Motor neuron (in vitro differentiated cells): ENCODE results near the gene YY1AP1. TPM values are rescaled to one million over a fixed set of nuclear protein-coding genes. Genes with fewer than 3 reads are reported as not detected.
"Not testable (repeated sequence)": the region's sequence is repeated elsewhere in the genome, so short reads cannot be mapped to it uniquely, and the experiment has no call there.

Source experiments
- ATAC-seq, 8 experiments: fragments of 200-7000 bp; cut with Tn5 transposase; replicated peaks in 6 of 8; 2 replicates each; pipeline ENCODE4 v1.8.0; 2021; ENCODE audit warnings: mild to moderate bottlenecking in 8 of 8, moderate library complexity in 8 of 8
- H3K27ac ChIP-seq, 2 donors: fragments of 250-450 bp; sonication (Bioruptor Pico); 2 replicates each; pipeline ENCODE4 v1.9.0; 2021; ENCODE audit warnings: antibody characterized with exemption in 2 of 2, mild to moderate bottlenecking in 2 of 2, moderate library complexity in 1 of 2
- H3K4me1 ChIP-seq, 2 donors: fragments of 250-450 bp; sonication (Bioruptor Pico); replicated peaks in 1 of 2; 2 replicates each; pipeline ENCODE4 v1.6.1; 2021; ENCODE audit warnings: antibody characterized with exemption in 2 of 2, mild to moderate bottlenecking in 2 of 2, moderate library complexity in 1 of 2
- H3K4me3 ChIP-seq, 5 donors: fragments of 250-450 bp; sonication (Bioruptor Pico); 2 replicates each; pipeline ENCODE4 v1.9.0; 2021; ENCODE audit warnings: antibody characterized with exemption in 5 of 5, mild to moderate bottlenecking in 5 of 5, moderate library complexity in 4 of 5
- WGBS, 10 experiments: fragments of 450-650 bp; shearing (Covaris generic); methylation state at CpG; one replicate each; pipeline ENCODE4 v1.0.0; 2022; 5-methylcytosine and 5-hydroxymethylcytosine counted together
- in situ Hi-C, 9 experiments: fragments of 400-800 bp; cut with MboI; loops; one replicate each; pipeline ENCODE4 v1.15.0; 2021; ENCODE audit warnings: low sequenced_read_pairs in 9 of 9, low pct_unique_long_range_greater_than_20kb in 2 of 9; ENCODE audit not compliant: unreplicated experiment in 9 of 9
- total RNA-seq, 8 experiments: library from RNA; unstranded; fragments of 300-600 nt; gene quantifications; 2 replicates each; pipeline versions ENCODE4 v1.2.3 to v1.2.4, GENCODE V29; 2022

Gene YY1AP1, protein sequence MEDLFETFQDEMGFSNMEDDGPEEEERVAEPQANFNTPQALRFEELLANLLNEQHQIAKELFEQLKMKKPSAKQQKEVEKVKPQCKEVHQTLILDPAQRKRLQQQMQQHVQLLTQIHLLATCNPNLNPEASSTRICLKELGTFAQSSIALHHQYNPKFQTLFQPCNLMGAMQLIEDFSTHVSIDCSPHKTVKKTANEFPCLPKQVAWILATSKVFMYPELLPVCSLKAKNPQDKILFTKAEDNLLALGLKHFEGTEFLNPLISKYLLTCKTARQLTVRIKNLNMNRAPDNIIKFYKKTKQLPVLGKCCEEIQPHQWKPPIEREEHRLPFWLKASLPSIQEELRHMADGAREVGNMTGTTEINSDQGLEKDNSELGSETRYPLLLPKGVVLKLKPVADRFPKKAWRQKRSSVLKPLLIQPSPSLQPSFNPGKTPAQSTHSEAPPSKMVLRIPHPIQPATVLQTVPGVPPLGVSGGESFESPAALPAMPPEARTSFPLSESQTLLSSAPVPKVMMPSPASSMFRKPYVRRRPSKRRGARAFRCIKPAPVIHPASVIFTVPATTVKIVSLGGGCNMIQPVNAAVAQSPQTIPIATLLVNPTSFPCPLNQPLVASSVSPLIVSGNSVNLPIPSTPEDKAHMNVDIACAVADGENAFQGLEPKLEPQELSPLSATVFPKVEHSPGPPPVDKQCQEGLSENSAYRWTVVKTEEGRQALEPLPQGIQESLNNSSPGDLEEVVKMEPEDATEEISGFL
- total RNA-seq: 10 to 100 TPM; 23.1 to 65.3 (median 47.9) TPM

DNA sequence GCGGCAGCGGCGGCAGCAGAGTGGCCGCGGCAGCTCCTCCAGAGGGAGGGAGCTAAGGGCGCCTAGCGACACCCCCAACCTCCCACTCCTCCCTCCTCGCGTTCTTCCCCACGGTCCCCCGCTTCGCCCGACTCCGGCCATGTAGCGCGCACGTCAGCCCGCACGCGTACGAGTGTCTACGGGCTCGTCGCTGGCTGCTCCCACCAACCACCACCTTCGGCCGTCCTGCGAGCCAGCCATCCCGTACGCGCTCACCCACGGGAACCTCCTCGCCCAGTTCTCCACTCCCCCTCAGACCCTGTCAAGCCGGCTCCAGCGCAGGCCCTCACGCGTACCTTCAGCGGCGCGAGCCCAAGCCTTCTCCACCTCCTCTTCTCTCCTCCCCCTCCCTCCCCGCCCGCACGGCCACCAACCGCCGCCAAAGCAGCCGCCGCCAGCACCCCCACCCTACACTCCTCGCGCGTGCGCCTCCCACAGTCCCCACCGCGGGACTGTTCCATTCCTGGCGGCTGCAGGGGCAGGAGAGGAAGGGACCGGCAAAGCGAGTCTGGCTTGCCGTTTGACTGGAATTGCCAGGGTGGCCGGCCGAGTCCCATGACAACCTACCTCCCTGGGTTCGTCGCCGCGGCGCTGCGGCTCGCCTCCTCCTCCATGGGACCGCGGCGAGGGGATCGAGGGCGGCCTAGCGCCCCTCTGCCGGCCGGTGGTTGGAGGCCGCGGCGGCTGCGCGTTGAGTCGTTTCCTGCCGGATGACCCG lies at the start of gene YY1AP1:
Gene YY1AP1 (minus strand): TSS at position 451 of the 757 bp plus-strand sequence. CDS start 8,338 bp downstream, outside the sequence.
- Histone ChIP-seq H3K27ac (peak within 1 kb of the TSS; percentile 100), H3K4me1 (peaks cover 11 to 18% of the 10 kb centered on the region in 2 donors), H3K4me3 (peak within 1 kb of the TSS; percentile 96 to 100 (median 99))
- in situ Hi-C loops: no loop called here
- ATAC-seq: peak; percentile 79 to 91 (median 88)
- WGBS, 10 experiments: 0 to 2% (median 0%) methylated on average over 2 to 13 of the region's 81 CpGs; no CpG with 5 or more reads in 5 of the 10 experiments

DNA sequence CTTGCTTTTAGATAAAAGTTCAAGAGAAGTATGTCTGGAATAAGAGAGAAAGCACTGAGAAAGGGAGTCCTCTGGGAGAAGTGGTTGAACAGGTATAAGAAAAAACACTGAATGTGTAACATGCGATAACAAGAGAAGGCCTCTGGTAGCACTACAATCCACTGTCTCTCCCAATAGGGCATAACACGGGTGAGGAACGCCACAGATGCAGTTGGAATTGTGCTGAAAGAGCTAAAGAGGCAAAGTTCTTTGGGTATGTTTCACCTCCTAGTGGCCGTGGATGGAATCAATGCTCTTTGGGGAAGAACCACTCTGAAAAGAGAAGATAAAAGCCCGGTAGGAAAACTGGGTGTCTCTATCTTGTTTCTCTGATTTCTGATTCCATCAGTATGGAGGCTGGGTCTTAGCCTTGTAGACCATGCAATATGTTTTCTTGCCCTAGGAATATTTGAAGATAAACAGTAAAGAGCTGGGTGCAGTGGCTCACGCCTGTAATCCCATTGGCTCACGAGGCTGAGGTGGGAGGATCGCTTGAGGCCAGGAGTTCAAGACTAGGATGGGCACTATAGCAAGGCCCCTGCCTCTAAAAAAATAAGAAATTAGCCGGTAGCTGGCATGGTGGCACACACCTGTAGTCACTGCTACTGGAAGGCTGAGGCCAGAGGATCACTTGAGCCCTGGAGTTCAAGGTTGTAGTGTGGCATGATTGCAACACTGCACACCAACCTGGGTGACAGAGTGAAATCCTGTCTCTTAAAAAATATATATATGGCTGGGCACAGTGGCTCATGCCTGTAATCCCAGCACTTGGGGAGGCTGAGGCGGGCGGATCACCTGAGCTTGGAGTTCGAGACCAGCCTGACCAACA lies 40.7 kb upstream of the YY1AP1 start:
- in situ Hi-C loops: no loop called here
- Histone ChIP-seq H3K4me3 (no peak overlapping the region), H3K4me1 (no peaks in the 10 kb centered on the region), H3K27ac (no peak overlapping the region)
- ATAC-seq: peak in 7 of 8 experiments; percentile 30 to 84 (median 57)
- WGBS, 10 experiments: 24 to 72% (median 59%) methylated on average over 1 to 12 of the region's 12 CpGs; no CpG with 5 or more reads in 1 of the 10 experiments

DNA sequence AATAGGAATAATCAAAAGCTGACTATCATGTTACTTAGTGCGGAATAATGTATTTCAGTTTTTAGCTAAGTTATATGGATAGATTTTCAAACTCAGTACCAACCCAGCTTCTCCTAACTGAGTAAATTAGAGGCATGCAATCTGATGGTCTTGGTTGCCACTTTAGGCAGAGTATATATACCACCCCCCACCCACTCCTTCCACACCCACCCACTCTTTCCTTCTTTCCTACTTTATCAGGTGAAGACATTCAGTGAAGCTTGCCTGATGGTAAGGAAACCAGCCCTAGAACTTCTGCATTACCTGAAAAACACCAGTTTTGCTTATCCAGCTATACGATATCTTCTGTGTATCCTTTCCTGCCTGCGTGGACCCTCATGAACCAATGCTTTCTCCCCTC lies 36.6 kb upstream of the YY1AP1 start:
- 80 to 100% (median 93%) methylated on average over 1 to 3 of the region's 3 CpGs; no CpG with 5 or more reads in 1 of the 10 experiments for WGBS, 10 experiments
- ATAC-seq: no peak
- H3K4me3 ChIP-seq: no peak overlapping the region
- no peaks in the 10 kb centered on the region for H3K4me1 ChIP-seq
- H3K27ac ChIP-seq: no peak overlapping the region
- in situ Hi-C loops: no loop called here

DNA sequence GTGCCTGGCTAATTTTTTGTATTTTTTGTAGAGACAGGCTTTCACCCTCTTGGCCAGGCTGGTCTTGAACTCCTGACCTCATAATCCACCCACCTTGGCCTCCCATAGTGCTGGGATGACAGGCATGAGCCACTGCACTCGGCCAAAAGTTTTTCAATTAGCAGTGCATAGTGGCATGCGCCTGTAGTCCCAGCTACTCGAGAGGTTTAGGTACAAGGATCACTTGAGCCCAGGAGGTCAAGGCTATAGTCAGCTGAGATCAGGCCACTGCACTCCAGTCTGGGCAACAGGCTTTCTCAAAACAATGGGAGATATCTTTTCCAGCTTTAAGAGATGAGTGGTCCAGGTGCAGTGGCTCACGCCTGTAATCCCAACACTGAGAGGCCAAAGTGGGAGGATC lies 31.1 kb upstream of the YY1AP1 start:
- 93 to 100% (median 100%) methylated on average over 1 to 4 of the region's 4 CpGs; no CpG with 5 or more reads in 3 of the 10 experiments for WGBS, 10 experiments
- no peak overlapping the region for H3K27ac ChIP-seq
- in situ Hi-C loops: loop anchor here in 1 of 9 experiments (25.0 kb wide), 1 partner anchor 93 kb away; no protein-coding TSS in a partner anchor

DNA sequence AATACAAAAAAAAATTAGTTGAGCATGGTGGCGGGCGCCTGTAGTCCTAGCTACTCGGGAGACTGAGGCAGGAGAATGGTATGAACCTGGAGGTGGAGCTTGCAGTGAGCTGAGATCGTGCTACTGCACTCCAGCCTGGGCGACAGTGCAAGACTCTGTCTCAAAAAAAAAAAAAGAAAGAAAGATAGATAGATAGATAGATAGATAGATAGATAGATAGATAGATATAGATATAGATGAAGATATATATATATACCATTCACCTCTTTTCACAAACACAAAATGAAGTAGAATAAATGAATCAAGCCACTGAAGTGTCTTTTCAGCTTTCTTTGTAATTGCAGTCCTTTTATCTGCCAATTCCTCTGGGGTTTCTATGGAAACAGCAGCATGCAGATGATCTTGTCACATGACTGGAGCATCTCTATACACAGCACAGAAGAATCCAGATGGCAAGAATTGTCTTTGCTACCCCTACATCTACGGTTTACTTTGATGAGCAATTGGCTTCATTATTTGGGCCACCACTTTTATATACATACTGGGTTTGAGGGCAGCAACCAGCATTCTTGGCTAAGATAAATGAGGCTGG lies 30.0 kb upstream of the YY1AP1 start:
- H3K4me3 ChIP-seq: not testable (repeated sequence)
- Histone ChIP-seq H3K4me1 (peaks cover 3 to 11% of the 10 kb centered on the region in 2 donors), H3K27ac (peak overlapping the region in 1 of 2 donors; percentile 35)
- peak in 5 of 8 experiments; percentile 87 to 93 (median 92) for ATAC-seq
- in situ Hi-C loops: loop anchor here in 1 of 9 experiments (25.0 kb wide), 1 partner anchor 94 kb away; no protein-coding TSS in a partner anchor
- 23 to 100% (median 65%) methylated on average over 2 to 6 of the region's 6 CpGs; no CpG with 5 or more reads in 1 of the 10 experiments for WGBS, 10 experiments

More for the DNA sequence above, 31.1 kb upstream of the YY1AP1 start:
- no peak overlapping the region for H3K4me3 ChIP-seq
- no peak for ATAC-seq
- H3K4me1 ChIP-seq: peaks cover 3 to 11% of the 10 kb centered on the region in 2 donors

DNA sequence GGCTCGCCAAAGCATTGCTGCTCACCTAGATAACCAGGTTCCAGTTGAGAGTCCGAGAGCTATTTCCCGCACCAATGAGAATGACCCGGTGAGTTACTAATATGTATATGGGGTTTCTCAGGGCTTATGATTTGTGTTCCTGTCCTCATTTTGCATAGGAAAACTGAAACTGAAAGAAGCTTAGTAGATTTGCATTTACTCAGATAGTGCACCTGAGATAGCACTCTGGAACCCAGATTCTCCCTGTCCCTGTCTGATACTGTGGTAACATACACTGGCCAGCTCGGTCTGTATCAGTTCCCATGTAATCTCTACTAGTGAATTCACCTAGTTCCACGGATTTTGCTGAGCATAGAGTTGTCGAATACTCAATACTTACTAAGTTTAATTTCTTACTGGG lies 28.5 kb upstream of the YY1AP1 start:
- WGBS, 10 experiments: 80 to 100% (median 91%) methylated on average over 1 to 7 of the region's 7 CpGs; no CpG with 5 or more reads in 3 of the 10 experiments
- ATAC-seq: peak in 1 of 8 experiments; percentile 35
- Histone ChIP-seq H3K4me1 (peaks cover 3 to 11% of the 10 kb centered on the region in 2 donors), H3K4me3 (no peak overlapping the region), H3K27ac (no peak overlapping the region)
- in situ Hi-C loops: loop anchor here in 1 of 9 experiments (25.0 kb wide), 1 partner anchor 95 kb away; no protein-coding TSS in a partner anchor

DNA sequence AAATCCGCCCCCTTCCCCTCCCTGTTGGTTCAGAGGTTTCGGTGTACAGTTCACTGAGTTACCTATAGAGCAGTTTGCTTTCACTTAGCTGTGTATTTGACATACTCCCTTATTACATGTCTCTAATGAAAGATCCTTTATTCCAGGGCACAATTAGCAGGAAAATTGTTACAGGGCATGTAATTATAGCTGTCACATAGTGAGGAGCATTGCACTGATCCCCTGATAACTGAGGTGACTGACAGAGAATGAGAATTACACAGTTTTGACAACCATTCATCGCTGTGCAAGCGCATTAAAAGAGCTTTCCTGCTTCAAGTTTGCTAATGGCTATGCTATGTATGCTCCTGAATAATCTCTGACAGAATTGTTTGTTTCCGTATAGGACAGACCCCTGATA lies 27.2 kb upstream of the YY1AP1 start:
- Histone ChIP-seq H3K27ac (no peak overlapping the region), H3K4me3 (no peak overlapping the region), H3K4me1 (peaks cover 3 to 11% of the 10 kb centered on the region in 2 donors)
- 92 to 100% (median 98%) methylated on average over 2 to 5 of the region's 5 CpGs; no CpG with 5 or more reads in 2 of the 10 experiments for WGBS, 10 experiments
- in situ Hi-C loops: loop anchor here in 1 of 9 experiments (25.0 kb wide), 1 partner anchor 97 kb away; no protein-coding TSS in a partner anchor
- ATAC-seq: no peak

DNA sequence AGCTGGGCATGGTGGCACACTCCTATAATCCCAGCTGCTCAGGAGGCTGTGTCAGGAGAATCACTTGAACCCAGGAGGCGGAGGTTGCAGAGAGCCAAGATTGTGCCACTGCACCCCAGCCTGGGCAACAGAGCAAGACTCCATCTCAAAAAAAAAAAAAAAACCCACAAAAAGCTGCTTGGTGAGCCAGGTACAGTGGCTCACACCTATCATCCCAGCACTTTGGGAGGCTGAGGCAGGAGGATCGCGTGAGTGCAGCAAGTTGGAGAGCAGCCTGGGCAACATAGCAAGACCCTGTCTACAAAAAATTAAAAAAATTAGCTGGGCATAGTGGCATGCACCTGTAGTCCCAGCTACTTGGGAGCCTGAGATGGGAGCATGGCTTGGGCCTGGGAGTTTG lies 26.5 kb upstream of the YY1AP1 start:
- not testable (repeated sequence) for H3K4me3 ChIP-seq, ATAC-seq, H3K27ac ChIP-seq
- 88 to 100% (median 100%) methylated on average over 1 to 3 of the region's 3 CpGs; no CpG with 5 or more reads in 2 of the 10 experiments for WGBS, 10 experiments
- H3K4me1 ChIP-seq: peaks cover 3 to 11% of the 10 kb centered on the region in 2 donors
- in situ Hi-C loops: loop anchor here in 1 of 9 experiments (25.0 kb wide), 1 partner anchor 97 kb away; no protein-coding TSS in a partner anchor

DNA sequence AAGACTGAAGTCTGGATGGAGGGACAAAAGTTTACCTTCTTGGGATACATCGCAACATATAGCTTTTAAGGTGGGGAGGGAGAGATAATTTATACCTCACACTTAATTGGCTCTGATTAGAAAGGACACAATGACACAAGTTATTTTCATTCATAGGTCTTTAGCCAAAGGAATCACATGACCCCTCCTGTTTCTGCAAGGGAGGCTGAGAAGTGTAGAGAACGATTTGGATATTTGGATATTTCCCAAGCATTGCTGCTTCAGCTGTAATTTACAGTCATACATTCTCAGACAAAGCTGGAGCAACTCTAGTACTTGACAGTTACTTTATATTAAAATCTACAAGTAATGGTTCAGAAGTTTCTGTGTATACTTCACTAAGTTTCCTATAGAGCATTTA lies 24.5 kb upstream of the YY1AP1 start:
- 57 to 100% (median 80%) methylated on average over 1 to 2 of the region's 2 CpGs; no CpG with 5 or more reads in 4 of the 10 experiments for WGBS, 10 experiments
- no peak overlapping the region for H3K27ac ChIP-seq
- in situ Hi-C loops: loop anchor here in 1 of 9 experiments (25.0 kb wide), 1 partner anchor 99 kb away; no protein-coding TSS in a partner anchor
- no peak overlapping the region for H3K4me3 ChIP-seq
- peaks cover 0 to under 1% of the 10 kb centered on the region in 2 donors for H3K4me1 ChIP-seq
- no peak for ATAC-seq

DNA sequence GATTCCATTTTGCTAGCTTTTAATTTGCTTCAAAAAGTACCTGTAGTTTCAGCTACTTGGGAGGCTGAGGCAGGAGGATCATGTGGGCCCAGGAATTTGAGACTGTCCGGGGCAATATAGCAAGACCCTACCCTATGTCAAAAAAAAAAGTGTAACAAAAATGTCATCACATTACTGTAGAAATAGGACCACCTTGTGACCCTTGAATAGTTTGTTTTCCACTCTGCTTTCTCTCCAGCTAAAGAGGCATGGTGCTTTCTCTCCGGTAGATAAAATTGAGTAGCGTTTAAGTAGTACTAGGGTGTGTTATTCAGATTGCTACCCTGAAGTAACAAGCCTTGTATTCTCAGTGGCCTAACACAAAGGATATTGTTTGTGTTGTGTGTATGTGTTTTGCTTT lies 24.1 kb upstream of the YY1AP1 start:
- ATAC-seq, H3K4me3 ChIP-seq, H3K27ac ChIP-seq, H3K4me1 ChIP-seq: not testable (repeated sequence)
- WGBS, 10 experiments: 80 to 100% (median 97%) methylated on average over 1 to 3 of the region's 3 CpGs; no CpG with 5 or more reads in 5 of the 10 experiments
- in situ Hi-C loops: loop anchor here in 1 of 9 experiments (25.0 kb wide), 1 partner anchor 100 kb away; no protein-coding TSS in a partner anchor

DNA sequence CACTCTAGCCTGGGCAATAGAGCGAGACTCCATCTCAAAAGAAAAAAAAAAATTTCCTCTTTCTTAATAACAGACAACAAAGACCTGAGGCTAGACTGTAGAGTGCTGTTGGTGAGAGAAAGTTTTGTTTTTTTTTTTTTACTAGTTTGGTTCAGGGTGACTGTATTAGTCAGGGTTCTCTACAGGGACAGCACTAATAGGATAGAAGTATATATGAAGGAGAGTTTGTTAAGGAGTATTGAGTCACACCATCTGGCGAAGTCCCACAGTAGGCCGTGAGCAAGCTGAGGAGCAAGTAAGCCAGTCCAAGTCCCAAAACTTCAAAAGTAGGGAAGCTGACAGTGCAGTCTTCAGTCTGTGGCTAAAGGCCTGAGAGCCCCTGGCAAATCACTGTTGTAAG lies 22.9 kb upstream of the YY1AP1 start:
- H3K4me3 ChIP-seq, H3K27ac ChIP-seq, ATAC-seq, H3K4me1 ChIP-seq: not testable (repeated sequence)
- in situ Hi-C loops: loop anchor here in 1 of 9 experiments (25.0 kb wide), 1 partner anchor 101 kb away; no protein-coding TSS in a partner anchor
- WGBS, 10 experiments: 80 to 100% methylated on average over 1 of the region's 3 CpGs; no CpG with 5 or more reads in 8 of the 10 experiments
